ENCODE data around the gene WDR54.
"Not testable (repeated sequence)": the region's sequence is repeated elsewhere in the genome, so short reads cannot be mapped to it uniquely, and the experiment has no call there.

Gene WDR54

DNA sequence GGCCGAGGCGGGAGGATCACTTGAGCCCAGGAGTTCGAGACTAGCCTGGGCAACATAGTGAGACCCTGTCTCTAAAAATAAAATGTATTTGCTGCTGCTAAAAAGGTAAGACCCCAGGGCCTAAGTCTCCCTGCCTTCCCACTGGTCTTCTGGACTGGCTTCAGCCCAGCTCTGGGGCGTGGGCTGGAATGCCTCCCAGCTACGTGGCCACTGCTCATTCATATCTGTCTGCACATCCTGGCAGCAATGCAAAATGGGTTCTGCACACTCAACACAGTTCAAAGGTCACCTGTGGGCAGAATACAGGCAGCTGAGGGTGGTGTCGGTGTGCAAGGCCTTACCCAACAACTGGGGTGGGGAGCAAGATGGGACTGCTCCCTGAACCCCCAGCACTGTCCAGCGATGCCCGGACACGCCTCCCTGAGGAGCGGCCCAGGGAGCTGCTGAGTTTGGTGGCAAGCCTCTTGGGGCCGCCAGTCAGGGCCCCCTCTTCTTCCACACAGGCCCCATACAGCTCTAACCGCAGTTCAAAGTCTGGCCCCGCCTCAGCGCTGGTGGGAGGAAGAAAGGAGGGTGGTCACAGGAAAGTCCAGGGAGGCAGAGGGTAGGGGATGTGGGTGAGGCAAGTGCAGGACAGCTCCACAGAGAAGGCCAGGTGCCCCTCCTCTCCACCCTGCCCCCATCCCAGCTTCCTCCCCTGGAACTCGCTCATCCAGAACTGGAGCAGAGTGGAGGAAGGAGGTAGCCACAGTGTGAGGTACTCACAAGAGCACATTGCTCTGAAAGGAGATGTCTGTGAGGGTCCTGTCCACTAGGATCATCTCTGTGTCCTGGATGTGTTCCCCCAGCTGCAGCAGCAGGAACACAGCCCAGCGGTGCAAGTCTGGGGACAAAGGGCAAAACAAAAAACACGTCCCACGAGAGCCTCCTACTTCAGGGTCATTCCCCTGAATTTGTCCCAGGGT is 8.2 kb downstream of the WDR54 start:
- no peak for DNase-seq (ENCODE audit: low read depth)

DNA sequence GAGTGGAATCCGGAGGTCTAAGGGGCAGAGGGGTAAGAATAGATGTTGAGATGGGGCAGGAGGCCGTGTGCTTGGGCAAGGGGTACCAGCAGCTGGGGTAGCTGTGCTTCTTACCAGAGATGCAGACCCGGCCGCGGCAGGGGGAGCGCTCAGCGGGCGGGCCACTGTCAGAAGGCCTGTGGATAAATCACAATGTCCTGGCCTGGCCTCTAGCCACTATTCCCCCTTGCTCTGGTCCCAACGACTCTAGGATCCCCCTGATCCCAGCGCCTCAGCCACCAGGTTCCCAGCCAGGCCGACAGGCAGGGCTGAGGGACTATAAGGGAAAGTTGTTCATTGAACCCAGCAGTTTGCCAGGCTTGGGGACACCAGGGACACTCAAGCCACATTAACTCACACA is 9.0 kb downstream of the WDR54 start:
- DNase-seq (ENCODE audit: low read depth), result no peak

DNA sequence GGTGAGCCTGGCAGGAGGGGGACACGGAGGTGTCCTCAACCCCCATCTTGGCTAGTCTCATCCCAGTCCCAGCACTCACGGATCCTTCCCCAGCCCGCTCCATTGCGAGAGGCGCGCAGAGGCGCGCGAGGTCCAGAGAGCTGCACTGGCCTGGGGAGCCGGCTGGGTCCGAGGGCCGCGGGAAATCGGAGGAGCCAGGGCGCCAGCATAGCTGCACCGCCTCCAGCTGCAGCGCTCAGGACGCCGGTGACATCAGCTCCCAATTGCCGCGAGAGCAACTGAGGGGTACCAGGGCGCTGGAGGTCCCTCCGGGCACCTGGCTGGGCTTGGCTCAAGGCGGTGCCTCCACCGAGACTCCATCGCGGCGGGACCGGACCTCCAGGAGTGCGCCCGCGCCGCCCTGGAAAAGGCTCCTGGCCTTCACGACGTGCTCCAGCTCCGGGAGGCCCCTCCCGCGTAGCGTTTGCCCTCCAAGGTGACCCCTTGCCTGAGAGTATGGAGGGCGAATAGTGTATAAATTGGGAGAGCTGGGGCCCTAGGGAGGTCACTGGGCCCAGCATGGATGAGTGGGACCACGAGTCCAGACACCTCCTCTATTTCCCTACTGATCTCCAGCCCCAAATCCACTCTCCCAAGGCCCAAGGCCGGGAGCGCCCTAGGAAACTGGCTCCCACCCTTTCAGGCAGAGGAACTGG is 14.7 kb downstream of the WDR54 start:
- no peak for DNase-seq (ENCODE audit: low read depth)

DNA sequence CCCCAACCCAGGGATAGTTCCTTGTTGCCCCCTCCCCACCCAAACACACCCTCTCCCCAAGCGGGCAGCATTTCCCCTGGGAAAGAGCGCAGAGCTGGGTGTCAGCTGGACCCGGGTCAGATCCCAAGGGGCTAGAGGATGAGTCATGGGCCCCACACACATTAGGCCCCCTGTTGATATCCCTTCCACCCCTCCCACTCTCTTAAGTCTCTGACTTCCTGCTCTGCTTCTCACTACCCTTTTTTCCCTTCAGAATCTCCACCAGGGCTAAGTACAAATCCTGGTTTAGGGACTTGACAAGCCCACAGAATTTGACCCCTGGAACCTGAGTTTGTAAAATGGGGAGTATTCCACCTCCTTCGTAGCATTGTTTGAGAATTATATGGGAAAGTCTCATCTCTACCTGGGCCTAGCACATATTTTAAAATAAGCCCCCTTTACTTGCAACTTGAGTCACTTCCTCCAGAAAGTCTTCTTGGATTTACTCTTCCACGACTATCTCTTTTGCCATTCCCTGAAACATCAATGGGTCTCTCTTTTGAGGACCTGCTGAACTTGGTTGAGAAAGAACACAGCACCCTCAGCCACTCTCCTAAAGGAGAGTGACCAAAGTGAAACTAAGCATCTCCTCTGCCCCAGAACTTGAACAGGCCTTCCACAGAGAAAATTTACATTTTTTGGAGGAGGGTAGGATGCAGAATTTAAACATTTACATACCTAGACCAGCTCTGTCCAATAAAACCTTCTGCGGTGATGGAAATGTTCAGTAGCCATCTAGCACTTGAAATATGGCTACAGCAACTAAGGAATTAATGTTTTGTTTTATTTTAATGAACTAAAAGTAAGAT is 15.5 kb downstream of the WDR54 start:
- DNase-seq (ENCODE audit: low read depth), result no peak

DNA sequence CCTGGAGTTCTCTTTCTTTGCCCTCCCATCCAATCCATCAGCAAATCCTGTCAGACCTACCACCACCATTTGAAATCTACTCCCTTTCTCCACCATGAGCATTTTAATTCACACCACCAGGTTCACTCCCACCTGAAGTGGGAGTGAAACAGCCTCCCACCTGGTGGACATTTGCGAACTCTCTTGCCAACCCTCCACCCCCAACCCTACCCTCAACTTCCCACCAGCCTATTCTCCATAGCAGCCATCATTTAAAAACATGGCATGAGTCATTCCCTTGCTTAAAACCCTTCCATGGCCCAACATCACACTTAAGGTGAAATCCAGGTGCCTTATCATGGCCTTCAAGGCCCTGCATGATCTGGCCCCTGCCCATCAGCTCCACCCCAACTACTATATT is 16.7 kb downstream of the WDR54 start:
- DNase-seq (ENCODE audit: low read depth), result no peak

DNA sequence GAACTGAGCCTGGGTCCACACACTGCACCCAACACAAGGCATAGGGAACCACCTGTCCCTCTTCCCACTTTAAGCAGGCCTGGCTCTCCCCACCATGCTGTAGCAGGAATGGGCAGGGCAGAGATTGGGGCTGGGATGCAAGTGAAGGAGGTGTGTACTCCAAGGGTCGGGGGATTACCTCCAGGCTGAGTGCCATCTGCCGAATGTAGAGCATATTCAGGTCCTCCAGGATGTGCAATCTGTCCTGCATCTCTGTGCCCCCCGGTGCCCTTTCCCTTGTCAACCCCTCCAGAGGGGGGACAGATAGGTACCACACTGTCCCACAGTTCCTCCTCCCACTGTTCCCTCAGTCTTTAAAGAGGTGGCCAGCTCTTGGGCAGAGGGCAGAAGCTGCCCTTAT is 17.8 kb downstream of the WDR54 start:
- no peak for DNase-seq (ENCODE audit: low read depth)

DNA sequence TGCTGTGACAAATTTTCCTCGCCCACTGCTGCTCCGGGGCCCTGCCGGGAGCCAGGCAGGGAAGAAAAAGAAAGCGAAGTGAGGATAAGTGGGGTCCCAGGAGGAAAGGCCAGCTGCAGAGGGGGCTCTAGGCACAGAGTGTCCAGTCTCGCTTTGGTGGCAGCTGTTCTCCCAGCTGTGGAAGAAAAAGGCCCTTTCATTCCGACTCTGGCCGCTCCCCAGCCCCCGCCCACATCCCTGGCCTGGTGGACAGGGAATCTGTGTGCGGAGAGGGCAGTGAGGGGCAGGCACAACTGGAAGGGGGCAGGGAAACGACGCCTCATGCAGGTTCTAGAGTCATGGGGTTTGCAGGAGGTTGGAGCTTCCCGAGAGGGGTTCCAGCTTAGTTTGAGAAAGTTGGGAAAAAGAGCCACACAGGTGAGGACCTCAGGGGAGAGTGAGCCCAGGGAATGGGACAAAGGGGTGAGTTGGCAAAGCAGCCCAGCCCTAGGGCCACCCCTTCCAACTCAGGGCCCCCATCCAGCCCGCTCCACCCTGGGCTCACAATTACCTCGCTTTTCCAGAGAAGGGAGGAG is 18.4 kb downstream of the WDR54 start:
- no peak for DNase-seq (ENCODE audit: low read depth)

DNA sequence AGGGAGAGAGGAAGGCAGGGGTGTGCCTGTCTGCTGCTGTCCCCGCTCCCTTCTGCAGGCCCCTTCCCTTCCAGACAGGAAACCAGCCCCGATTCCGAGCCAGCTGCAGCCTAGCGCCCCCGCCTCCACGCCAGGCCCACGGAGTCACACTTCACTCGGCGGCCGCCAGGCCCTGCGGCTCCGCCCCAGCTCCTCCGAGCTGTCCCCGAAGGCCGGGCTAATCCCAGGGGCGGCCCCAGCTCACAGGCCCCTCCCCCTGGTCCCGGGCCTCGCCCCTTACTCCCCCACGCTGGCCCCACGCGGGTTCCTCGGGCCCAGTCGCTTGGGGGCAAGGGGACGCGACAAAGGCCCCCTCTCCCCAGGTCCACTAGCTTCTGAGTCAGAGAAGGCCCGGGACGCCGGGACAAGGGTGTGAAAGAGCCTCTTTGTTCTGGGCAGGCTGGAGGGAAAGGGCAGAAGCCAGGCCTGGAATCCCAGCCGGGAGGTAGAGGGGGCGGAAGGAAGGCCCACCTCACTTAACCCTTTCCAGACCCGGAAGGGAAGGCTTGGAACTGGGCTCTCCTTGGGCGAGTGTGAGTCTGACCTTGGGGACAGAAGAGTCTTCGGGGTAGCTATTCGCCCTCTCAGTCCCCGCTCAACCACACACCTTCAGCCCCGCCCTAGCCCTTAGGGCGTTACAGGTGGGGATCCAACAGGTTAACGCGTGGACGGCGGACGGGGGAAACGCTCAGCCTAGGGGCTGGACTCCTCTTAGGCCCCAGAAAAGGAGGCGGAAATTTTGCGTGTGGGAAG is 19.0 kb downstream of the WDR54 start:
- peak; percentile 63 for DNase-seq (ENCODE audit: low read depth)

DNA sequence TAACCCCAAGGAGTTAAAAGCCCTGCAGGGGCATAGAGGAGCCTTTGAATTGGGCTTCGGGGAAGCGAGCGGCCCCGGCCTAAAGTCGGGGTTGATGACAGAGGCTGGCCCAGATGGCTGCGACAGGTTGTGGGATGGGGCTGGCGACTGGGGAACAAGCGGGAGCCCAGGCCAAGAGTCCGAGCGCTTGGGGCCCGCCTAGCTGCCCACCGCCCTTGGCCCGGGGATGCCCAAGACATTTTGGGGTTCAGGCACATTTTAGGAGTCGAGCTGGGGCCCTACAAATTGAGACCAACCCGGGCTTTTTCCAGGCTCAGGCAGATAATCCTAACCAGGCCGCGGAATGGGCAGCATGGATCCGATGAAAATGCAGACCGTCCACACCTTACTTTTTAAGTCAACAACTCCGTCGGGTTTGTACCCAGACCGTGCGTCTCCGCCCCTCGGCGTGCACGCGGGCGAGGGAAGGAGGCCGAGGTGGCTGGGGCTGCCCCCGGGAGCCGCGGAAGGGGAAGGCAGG is 19.7 kb downstream of the WDR54 start:
- DNase-seq (ENCODE audit: low read depth), result no peak

DNA sequence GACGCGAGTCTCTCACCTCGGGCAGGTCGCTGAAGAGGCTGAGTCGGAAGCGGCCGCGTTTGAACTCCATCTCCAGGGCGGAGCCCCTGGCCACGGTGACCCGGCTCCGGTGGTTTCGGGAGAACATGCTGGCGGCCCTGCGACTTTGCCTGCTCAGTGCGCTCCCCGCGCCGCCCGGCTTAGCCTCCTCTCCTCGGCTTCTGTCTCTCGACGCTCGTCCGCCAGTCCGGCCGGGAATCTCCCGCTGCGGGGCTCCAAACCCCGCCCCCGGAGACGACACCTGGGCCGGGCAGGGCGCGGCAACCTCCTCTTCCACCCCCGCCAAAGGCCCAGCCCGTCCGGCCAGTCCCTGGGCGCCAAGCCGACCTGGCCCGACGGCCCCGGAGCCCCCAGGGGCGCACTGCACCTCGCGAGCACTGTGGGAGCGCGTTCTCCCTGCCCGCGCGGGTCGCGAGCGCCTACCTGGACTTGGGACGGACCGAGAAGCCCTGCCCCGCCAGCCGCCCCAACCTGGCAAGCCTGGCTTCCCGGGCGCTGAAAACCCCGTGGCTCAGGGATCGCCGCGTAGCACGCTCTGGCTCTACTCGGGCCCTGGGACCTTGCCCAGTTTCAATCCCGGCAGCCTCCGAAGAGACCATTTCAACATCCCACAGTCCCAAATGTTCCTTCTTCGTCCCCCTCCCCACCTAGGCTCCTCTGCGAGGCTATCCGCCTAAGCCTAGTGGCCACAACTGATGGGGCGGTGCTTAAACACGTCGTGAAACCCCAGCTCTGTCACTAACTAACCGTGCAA is 20.4 kb downstream of the WDR54 start, which contains the start of gene RTKN:
RTKN (minus strand) TSS at position 248 of the 793 bp plus-strand sequence; CDS start at position 127, 121 bp downstream.
- DNase-seq (ENCODE audit: low read depth), result no peak

DNA sequence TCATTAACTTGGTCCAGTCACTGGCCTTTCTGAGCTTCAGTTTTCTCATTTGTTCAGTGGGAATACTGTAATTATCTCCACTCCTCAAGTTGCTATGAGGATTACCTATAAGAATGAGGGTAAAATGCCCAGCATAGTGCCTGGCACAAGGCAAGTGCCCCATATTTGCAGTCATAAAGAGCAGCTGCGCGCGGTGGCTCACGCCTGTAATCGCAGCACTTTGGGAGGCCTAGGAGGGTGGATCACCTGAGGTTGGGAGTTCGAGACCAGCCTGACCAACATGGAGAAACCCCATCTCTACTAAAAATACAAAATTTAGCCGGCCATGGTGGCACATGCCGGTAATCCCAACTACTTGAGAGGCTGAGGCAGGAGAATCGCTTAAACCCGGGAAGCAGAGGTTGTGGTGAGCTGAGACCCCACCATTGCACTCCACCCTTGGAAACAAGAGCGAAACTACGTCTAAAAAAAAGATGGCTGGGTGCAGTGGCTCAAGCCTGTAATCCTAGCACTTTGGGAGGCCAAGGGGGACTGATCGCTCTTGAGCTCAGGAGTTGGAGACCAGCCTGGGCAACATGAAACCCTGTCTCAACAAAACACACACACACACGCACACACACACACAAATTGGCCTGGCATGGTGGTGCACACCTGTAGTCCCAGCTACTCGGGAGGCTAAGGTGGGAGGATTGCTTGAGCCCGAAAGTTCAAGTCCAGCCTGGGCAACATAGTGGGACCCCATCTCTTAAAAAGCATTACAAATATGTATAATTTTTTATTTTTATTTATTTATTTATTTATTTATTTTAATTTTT is 21.2 kb downstream of the WDR54 start:
- not testable (repeated sequence) for DNase-seq (ENCODE audit: low read depth)

DNA sequence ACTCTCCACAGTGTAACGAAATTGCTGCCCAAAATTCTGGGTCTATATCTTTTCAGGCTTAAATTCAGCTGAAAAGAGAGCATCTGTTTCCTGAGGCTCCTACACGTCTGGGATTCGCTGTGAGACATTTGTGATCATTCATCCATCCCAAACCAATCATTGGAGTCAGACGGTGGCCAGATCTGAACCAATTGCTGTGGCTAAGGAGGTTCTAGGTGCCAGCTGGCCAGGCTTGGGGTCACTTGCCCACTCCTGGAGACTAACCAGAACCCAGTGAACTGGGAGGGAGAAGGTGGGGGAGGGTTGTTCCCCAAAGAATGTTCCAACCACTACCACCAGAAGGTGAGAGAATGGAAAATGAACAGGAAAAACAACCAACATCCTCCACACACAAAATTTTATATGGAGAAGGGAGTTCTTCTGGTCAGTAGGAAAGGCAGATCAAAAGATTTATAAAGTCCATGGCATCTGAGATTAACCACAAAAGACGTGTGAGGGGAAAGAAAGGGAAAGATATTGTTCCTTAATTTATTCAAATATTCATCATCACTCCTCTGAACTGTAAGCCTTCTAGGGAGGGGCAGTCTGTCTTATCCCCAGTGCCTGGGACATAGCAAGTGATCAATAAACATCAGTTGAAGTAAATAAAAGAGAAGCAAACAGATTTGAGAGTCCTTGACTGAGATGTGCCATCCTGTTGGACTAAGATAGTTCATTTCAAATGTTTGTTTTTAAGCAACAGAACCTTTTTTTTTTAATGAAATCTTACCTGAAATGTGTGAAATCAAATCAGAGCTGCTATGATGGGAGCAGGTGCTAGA is 23.2 kb downstream of the WDR54 start:
- DNase-seq (ENCODE audit: low read depth), result no peak

DNA sequence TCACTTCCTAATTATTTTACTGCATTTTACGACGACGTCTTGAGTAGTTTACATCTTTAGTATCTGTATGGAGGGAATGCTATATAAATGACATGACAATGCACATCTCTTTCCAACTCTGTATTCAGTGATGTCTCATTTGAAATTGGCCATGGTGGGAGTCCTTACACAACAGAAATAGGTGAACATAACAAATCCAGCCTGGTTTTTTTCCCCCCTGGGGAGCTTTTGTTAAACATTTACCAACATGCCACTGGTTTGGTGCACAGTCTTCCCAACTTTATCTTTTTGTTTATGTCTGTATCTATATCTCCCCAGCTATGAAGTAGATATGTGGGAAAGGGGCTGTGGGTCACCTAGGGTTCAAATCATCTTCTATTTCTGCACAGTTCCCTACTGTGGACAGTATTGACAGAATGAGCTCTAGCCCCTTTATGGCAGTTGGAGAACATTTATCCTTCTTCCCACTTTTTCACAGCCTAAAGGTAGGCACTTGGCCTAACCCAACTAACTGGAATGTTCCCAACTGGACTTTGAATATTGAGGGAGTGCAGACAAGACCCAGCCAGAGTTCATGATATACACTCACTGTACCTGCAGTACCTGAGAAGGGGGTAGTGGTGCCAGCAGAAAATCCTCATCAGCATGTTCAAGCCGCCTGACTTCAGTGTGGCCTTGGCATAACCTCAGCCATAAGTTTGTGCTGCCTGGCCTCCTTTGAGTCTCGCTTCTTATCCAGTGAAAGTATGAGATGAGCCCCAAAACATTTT is 25.9 kb downstream of the WDR54 start:
- DNase-seq (ENCODE audit: low read depth), result no peak

DNA sequence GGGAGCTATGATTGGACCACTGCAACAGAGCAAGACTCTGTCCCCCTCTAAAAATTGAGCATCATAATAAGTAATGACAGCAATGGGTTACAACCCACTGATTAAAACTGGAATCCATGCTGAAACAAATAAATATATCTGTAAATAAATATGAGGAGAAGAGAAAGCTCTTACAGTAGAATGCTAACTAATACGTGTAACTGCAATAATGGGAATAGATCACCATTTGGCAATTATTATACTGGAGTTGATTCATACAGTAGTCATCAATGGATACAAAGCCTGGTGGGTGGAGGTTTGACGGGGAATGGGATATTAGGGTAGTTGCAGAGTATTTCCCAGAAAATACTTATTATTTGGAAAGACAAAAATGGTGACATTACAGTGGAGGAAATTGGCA is 27.2 kb downstream of the WDR54 start:
- DNase-seq (ENCODE audit: low read depth), result no peak

DNA sequence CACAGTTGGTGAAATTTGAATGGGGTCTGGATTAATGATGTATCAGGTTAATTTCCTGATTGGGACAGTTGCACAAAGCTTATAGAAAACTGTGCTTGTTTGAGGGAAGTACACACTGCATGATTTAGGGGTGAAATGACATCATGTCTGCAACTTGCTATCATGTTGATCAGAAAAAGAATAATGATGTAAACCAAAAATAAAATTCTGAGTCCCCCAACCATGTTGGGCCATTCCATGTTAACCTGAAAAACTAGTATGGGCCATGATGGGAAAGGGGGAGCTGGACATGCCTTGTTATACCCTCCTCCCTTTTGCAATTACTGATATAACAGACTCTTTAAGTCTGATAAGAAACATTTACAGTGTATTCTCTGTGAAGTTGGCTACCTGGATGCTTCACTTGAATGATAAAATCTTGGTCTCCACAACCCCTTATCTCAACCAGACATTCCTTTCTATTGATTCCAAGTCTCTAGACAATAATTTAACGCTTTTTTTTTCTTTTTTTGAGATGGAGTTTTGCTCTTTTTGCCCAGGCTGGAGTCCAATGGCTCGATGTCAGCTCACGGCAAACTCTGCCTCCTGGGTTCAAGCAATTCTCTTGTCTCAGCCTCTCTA is 29.1 kb downstream of the WDR54 start:
- DNase-seq (ENCODE audit: low read depth), result no peak

DNA sequence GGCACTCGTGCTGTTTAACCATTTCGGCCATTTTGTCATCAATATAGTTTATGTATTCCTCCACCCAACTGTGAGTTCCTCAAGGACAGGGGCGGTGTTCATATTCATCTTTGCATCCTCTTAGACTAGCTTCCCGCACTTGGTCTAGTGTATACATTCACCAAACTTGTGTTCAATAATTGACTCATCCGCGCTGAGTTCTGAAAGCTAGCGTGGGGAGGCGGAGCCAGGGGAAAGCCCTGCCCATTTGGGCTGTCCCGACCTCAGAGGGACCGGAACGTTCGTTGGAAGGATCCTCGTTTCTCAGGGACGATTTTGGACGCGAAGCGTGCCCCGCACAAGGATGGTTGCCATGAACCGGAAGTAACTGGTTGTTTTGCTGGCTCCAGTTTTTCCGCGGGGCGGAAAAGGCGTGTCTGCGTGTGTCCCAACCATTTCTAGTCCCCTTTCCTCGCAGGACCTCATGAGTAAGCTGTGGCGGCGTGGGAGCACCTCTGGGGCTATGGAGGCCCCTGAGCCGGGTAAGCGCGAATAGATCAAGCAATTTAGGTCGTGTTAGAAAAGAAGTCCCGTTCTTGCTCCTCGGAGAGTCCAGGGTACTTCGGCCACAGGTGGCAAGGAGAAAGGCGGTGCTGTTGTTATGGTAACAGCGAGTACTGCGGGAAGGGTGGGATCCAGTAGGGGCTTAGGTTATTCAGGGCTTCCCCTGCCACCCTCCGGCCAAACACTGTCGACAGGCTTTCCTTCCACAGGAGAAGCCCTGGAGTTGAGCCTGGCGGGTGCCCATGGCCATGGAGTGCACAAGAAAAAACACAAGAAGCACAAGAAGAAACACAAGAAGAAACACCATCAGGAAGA is 33.4 kb downstream of the WDR54 start, which contains the start of gene INO80B:
INO80B (plus strand) TSS at position 434 of the 858 bp plus-strand sequence; CDS start at position 464, 30 bp downstream.
- DNase-seq (ENCODE audit: low read depth), result peak; percentile 95

Measured in activated T-cell treated with anti-CD3 and anti-CD28 coated beads for 48 hours (primary cell).